HEK293T (cell line): ENCODE data around the gene INO80E.

Experiments
- ARNT ChIP-seq: fragments of 450-650 bp; IDR thresholded peaks from 2 replicates; pipeline ENCODE4 v1.6.1; 2017; ENCODE audit warnings: mild to moderate bottlenecking
- BHLHE40 ChIP-seq: fragments of 450-650 bp; IDR thresholded peaks from 2 replicates; pipeline ENCODE4 v1.6.1; 2016; ENCODE audit warnings: mild to moderate bottlenecking, moderate library complexity, borderline replicate concordance
- FOXA1 ChIP-seq: fragments of 450-650 bp; IDR thresholded peaks from 2 replicates; pipeline ENCODE4 v1.6.1; 2016; ENCODE audit warnings: mild to moderate bottlenecking
- FOXK2 ChIP-seq: fragments of 450-650 bp; IDR thresholded peaks from 2 replicates; pipeline ENCODE4 v1.6.1; 2016; ENCODE audit warnings: mild to moderate bottlenecking
- FOXM1 ChIP-seq: fragments of 450-650 bp; IDR thresholded peaks from 2 replicates; pipeline ENCODE4 v1.6.1; 2017; ENCODE audit warnings: mild to moderate bottlenecking, borderline replicate concordance
- NFRKB ChIP-seq: fragments of 450-650 bp; IDR thresholded peaks from 2 replicates; pipeline ENCODE4 v1.6.1; 2016; ENCODE audit warnings: mild to moderate bottlenecking, moderate library complexity
- SUZ12 ChIP-seq: fragments of 450-650 bp; IDR thresholded peaks from 2 replicates; pipeline ENCODE4 v1.6.1; 2016; ENCODE audit warnings: mild to moderate bottlenecking

- TF ChIP-seq FOXM1 (no peak), SUZ12 (no peak), BHLHE40 (no peak), FOXA1 (no peak), FOXK2 (no peak), NFRKB (no peak), ARNT (no peak)
Measured at GRCh38 chr16:30022887-30023286, 26.8 kb downstream of the INO80E start, which contains the start of gene C16orf92.
